Fibroblast of pulmonary artery (primary cell): ENCODE data around the gene TNS3.

Experiments used
- DNase-seq: peaks from one replicate; pipeline ENCODE4 v3.0.0-alpha.2; 2010; ENCODE audit warnings: low read depth
- H3K4me3 ChIP-seq: replicated peaks from 2 replicates; pipeline ENCODE4 v1.5.1; 2011; ENCODE audit warnings: low read depth, mild to moderate bottlenecking, control low read depth, low read length, moderate library complexity
- CTCF ChIP-seq: IDR thresholded peaks from 2 replicates; pipeline ENCODE4 v1.5.1; 2011; ENCODE audit warnings: mild to moderate bottlenecking, control low read depth, low read length, inconsistent platforms; ENCODE audit errors: missing control alignments

Gene TNS3

GRCh38 chr7:47327698-47328391 lies 254.1 kb downstream of the TNS3 start:
- no peak for TF ChIP-seq CTCF
- peak; percentile 85 for DNase-seq
- H3K4me3 ChIP-seq = peak overlapping the region; percentile 53

GRCh38 chr7:47327346-47327697 lies 254.6 kb downstream of the TNS3 start:
- peak; percentile 50 for DNase-seq
- peak overlapping the region; percentile 53 for H3K4me3 ChIP-seq
- TF ChIP-seq CTCF = no peak

- H3K4me3 ChIP-seq = peak overlapping the region; percentile 53
- no peak for TF ChIP-seq CTCF
- DNase-seq = peak; percentile 87
Measured at GRCh38 chr7:47326808-47327207, 255.1 kb downstream of the TNS3 start.

GRCh38 chr7:47326220-47326619 lies 255.7 kb downstream of the TNS3 start:
- peak; percentile 86 for DNase-seq
- TF ChIP-seq CTCF = peak; percentile 63
- H3K4me3 ChIP-seq = peak overlapping the region; percentile 53

GRCh38 chr7:47325337-47325736 lies 256.6 kb downstream of the TNS3 start:
- TF ChIP-seq CTCF = no peak
- no peak for DNase-seq
- H3K4me3 ChIP-seq = no peak overlapping the region

- TF ChIP-seq CTCF = no peak
- no peak for DNase-seq
- no peak overlapping the region for H3K4me3 ChIP-seq
Measured at GRCh38 chr7:47323904-47324303, 258.0 kb downstream of the TNS3 start.

- no peak for DNase-seq
- no peak overlapping the region for H3K4me3 ChIP-seq
- no peak for TF ChIP-seq CTCF
Measured at GRCh38 chr7:47322731-47323130, 259.2 kb downstream of the TNS3 start.
